DND-41 (cell line): ENCODE results near the gene FMN2.

Experiments used
- ATAC-seq: fragments of 200-7000 bp; cut with Tn5 transposase; 3 replicates; pipeline ENCODE4 v1.9.1; 2021; ENCODE audit warnings: low read depth; ENCODE audit not compliant: insufficient read depth
- DNase-seq: peaks from one replicate; pipeline ENCODE4 v3.0.0-alpha.2; 2020
- H2AFZ ChIP-seq: 2 replicates; pipeline ENCODE4 v1.6.0; 2012; ENCODE audit warnings: low read depth, low read length
- H3K27ac ChIP-seq: 2 replicates; pipeline ENCODE4 v1.5.1; 2012; ENCODE audit warnings: low read length, inconsistent platforms
- H3K27me3 ChIP-seq: fragments of 200-600 bp; sonication (generic); 2 replicates; pipeline ENCODE4 v1.6.0; 2012; ENCODE audit warnings: low read length, mild to moderate bottlenecking, inconsistent platforms; ENCODE audit not compliant: insufficient read depth, poor library complexity
- H3K36me3 ChIP-seq: 2 replicates; pipeline ENCODE4 v1.5.1; 2012; ENCODE audit warnings: low read length, inconsistent platforms; ENCODE audit not compliant: insufficient read depth
- H3K4me1 ChIP-seq: 2 replicates; pipeline ENCODE4 v1.5.1; 2012; ENCODE audit warnings: mild to moderate bottlenecking, low read length; ENCODE audit not compliant: insufficient read depth
- H3K4me2 ChIP-seq: 2 replicates; pipeline ENCODE4 v1.6.0; 2012; ENCODE audit warnings: mild to moderate bottlenecking, moderate library complexity, low read length, inconsistent platforms; ENCODE audit not compliant: insufficient read depth
- H3K4me3 ChIP-seq, 2 experiments: fragments of 200-600 bp in 1 of 2; shearing (Covaris generic) in 1 of 2; 2 replicates each; pipeline ENCODE4 v1.5.1; 2012 to 2016; ENCODE audit warnings: inconsistent platforms in 2 of 2, low read length in 2 of 2, mild to moderate bottlenecking in 2 of 2, low read depth in 1 of 2, moderate library complexity in 1 of 2
- H3K79me2 ChIP-seq: 2 replicates; pipeline ENCODE4 v1.6.0; 2012; ENCODE audit warnings: low read length, inconsistent platforms; ENCODE audit not compliant: insufficient read depth
- H3K9ac ChIP-seq: 2 replicates; pipeline ENCODE4 v1.6.0; 2012; ENCODE audit warnings: low read depth, mild to moderate bottlenecking, inconsistent platforms, low read length, moderate library complexity
- H3K9me3 ChIP-seq: 2 replicates; pipeline ENCODE4 v1.5.1; 2012; ENCODE audit warnings: low read length, moderate library complexity, mild to moderate bottlenecking, inconsistent platforms; ENCODE audit not compliant: insufficient read depth, severe bottlenecking
- H4K20me1 ChIP-seq: 2 replicates; pipeline ENCODE4 v1.6.0; 2012; ENCODE audit warnings: low read length; ENCODE audit not compliant: insufficient read depth
- EZH2 ChIP-seq: IDR thresholded peaks from 3 replicates; pipeline ENCODE4 v1.6.1; 2012; ENCODE audit warnings: borderline replicate concordance, low read depth, mild to moderate bottlenecking, moderate library complexity, low read length, inconsistent platforms; ENCODE audit not compliant: severe bottlenecking
- TF ChIP-seq, protein P1 (sequence below): IDR thresholded peaks from 2 replicates; pipeline ENCODE4 v1.5.1; 2012; ENCODE audit warnings: borderline replicate concordance, low read length, moderate library complexity, mild to moderate bottlenecking; ENCODE audit not compliant: poor library complexity, severe bottlenecking; ENCODE audit errors: extremely low read depth

FMN2 gene

DNA sequence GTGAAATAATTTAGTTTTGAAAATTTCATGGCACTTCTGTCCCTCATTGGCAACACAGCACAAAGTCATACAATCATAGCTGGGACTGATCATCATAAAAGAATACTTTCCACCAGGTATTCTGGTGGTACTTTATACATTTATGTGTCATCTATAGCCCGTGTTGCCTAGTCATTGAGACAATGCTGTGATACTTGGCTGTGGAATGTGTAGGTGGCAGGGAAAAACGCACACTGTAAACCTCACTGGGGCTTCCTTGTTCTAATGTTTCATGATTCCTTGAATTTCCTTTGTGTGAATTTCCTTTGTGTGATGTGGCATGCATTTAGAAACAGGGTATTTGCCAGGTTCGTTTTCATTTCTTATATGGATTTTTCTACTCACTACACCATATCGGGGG, 118.3 kb downstream of the FMN2 start:
- Histone ChIP-seq H3K4me3 (no peak overlapping the region), H4K20me1 (no peaks in the 10 kb centered on the region), H3K36me3 (no peaks in the 10 kb centered on the region), H3K27ac (no peak overlapping the region), H3K79me2 (no peaks in the 10 kb centered on the region), H3K4me2 (no peak overlapping the region), H3K4me1 (no peaks in the 10 kb centered on the region), H3K27me3 (no peaks in the 10 kb centered on the region), H3K9ac (no peak overlapping the region), H2AFZ (no peak overlapping the region), H3K9me3 (no peaks in the 10 kb centered on the region)
- DNase-seq (no peak), ATAC-seq (no peak)
- no peak for TF ChIP-seq EZH2
- TF ChIP-seq, protein P1, sequence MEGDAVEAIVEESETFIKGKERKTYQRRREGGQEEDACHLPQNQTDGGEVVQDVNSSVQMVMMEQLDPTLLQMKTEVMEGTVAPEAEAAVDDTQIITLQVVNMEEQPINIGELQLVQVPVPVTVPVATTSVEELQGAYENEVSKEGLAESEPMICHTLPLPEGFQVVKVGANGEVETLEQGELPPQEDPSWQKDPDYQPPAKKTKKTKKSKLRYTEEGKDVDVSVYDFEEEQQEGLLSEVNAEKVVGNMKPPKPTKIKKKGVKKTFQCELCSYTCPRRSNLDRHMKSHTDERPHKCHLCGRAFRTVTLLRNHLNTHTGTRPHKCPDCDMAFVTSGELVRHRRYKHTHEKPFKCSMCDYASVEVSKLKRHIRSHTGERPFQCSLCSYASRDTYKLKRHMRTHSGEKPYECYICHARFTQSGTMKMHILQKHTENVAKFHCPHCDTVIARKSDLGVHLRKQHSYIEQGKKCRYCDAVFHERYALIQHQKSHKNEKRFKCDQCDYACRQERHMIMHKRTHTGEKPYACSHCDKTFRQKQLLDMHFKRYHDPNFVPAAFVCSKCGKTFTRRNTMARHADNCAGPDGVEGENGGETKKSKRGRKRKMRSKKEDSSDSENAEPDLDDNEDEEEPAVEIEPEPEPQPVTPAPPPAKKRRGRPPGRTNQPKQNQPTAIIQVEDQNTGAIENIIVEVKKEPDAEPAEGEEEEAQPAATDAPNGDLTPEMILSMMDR, result no peak

DNA sequence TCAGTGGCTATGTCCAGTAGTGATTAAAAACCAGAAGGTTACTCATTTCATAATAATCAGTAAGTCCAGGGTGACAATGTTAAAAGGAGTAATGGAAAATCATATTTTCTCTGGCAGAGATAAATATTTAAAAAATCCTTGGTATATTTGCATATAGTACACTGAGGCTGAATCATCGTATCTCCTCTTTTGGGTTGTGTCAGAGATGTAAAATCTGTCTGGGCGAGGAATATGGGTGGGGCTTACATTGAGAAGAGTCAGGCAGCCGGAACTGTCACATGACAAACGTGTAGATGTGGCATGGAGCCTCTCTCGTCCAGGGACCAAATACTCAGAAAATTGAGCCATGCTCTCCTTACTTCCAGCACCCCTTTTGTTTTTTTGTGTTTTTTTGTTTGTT, 120.9 kb downstream of the FMN2 start:
- no peak for TF ChIP-seq EZH2
- TF ChIP-seq, protein P1, result no peak
- H3K27ac ChIP-seq, result no peak overlapping the region
- no peaks in the 10 kb centered on the region for H3K36me3 ChIP-seq
- no peaks in the 10 kb centered on the region for H4K20me1 ChIP-seq
- no peaks in the 10 kb centered on the region for H3K9me3 ChIP-seq
- no peak overlapping the region for H3K4me3 ChIP-seq
- no peak overlapping the region for H3K4me2 ChIP-seq
- ATAC-seq (no peak), DNase-seq (no peak)
- H2AFZ ChIP-seq, result no peak overlapping the region
- no peaks in the 10 kb centered on the region for H3K79me2 ChIP-seq
- H3K4me1 ChIP-seq, result no peaks in the 10 kb centered on the region
- H3K27me3 ChIP-seq, result no peaks in the 10 kb centered on the region
- H3K9ac ChIP-seq, result no peak overlapping the region

DNA sequence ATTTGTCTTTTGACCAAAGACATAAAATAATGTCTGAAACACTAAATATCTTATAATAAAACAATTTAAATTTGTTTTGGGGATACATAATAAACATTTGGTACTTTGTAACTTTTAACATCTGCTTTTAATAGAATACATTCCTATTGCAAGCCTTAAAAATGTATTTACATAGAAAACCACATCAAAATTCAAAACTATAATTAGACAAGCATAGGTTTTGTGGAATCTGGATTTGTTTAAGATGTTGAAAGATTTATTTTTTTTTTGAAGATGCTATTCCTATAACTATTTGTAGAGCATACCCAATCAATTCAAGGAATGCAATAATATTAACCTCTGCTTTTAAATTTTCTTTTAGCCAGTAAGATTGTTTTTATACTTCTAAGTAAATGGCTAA, 125.7 kb downstream of the FMN2 start:
- Histone ChIP-seq H3K27ac (no peak overlapping the region), H3K4me2 (no peak overlapping the region), H4K20me1 (no peaks in the 10 kb centered on the region), H3K9ac (no peak overlapping the region), H3K36me3 (no peaks in the 10 kb centered on the region), H3K4me1 (no peaks in the 10 kb centered on the region), H3K4me3 (no peak overlapping the region), H3K27me3 (no peaks in the 10 kb centered on the region), H3K79me2 (no peaks in the 10 kb centered on the region), H3K9me3 (no peaks in the 10 kb centered on the region), H2AFZ (no peak overlapping the region)
- DNase-seq, result no peak
- ATAC-seq, result no peak
- TF ChIP-seq, protein P1, result no peak
- TF ChIP-seq EZH2, result no peak

DNA sequence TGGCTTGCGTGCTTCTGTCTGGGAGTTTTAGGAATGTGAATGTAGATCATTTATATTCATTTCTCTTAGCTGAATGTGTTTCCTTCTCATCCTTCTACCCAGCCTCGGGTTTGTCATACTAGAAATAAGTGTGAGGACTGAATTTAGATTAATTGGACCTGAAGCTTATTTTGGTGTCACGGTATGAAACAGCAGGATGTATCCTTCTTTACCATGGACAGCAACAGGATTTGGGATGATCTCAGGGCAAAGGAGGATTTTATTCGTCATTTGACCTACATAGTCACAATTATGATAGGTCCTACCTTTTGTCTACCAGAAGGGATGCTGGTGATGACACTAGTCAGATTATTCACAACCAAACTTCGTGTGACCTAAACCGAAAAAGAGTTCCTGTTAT, 127.4 kb downstream of the FMN2 start:
- Histone ChIP-seq H3K4me2 (no peak overlapping the region), H3K27me3 (no peaks in the 10 kb centered on the region), H3K79me2 (no peaks in the 10 kb centered on the region), H3K36me3 (no peaks in the 10 kb centered on the region), H4K20me1 (no peaks in the 10 kb centered on the region), H3K9me3 (no peaks in the 10 kb centered on the region), H3K4me3 (no peak overlapping the region), H2AFZ (no peak overlapping the region), H3K9ac (no peak overlapping the region), H3K4me1 (no peaks in the 10 kb centered on the region), H3K27ac (no peak overlapping the region)
- ATAC-seq (no peak), DNase-seq (no peak)
- no peak for TF ChIP-seq EZH2
- TF ChIP-seq, protein P1, result no peak
